Activated CD4-positive, alpha-beta memory T cell treated with anti-CD3 and anti-CD28 coated beads, Interleukin-2, amount 10 ng/mL, durations not matched to agents 7 days and 5 days (primary cell): ENCODE data around the gene CAMSAP3. TPM values are rescaled to one million over a fixed set of nuclear protein-coding genes. Genes with fewer than 3 reads are reported as not detected.
"Not testable (repeated sequence)": the region's sequence is repeated elsewhere in the genome, so short reads cannot be mapped to it uniquely, and the experiment has no call there.

Experiments
- CTCF ChIA-PET: fragments of 350-600 bp; sonication (Branson Sonifier 250); formaldehyde crosslinking; loops from one replicate; lab custom pipeline; 2021; ENCODE audit warnings: antibody characterized with exemption, inconsistent platforms; lab: Charles Lee
- POLR2A ChIA-PET: fragments of 350-600 bp; sonication (Branson Sonifier 250); formaldehyde crosslinking; loops from one replicate; lab custom pipeline; 2021; ENCODE audit warnings: antibody characterized with exemption; lab: Charles Lee
- DNase-seq: peaks from one replicate; pipeline ENCODE4 v3.0.0-alpha.2; 2020
- H3K27ac Mint-ChIP-seq: one replicate; pipeline ENCODE4 v1.8.0; 2021; ENCODE audit warnings: mild to moderate bottlenecking, mixed read lengths
- H3K27me3 Mint-ChIP-seq: one replicate; pipeline ENCODE4 v1.8.0; 2021; ENCODE audit warnings: mixed read lengths
- H3K36me3 Mint-ChIP-seq: one replicate; pipeline ENCODE4 v1.8.0; 2021; ENCODE audit warnings: low read depth, mixed read lengths
- H3K4me1 Mint-ChIP-seq: one replicate; pipeline ENCODE4 v1.8.0; 2021; ENCODE audit warnings: mixed read lengths
- H3K4me3 Mint-ChIP-seq: one replicate; pipeline ENCODE4 v1.8.0; 2021; ENCODE audit warnings: mild to moderate bottlenecking, mixed read lengths
- H3K9me3 Mint-ChIP-seq: one replicate; pipeline ENCODE4 v1.8.0; 2021; ENCODE audit warnings: mixed read lengths
- total RNA-seq, 2 experiments: library from RNA; stranded (reverse); gene quantifications; one replicate each; pipeline ENCODE4 v1.2.3, GENCODE V29; 2021

CAMSAP3 gene
- total RNA-seq, 2 experiments from 2014 or later: 0.13 to 0.33 TPM

DNA sequence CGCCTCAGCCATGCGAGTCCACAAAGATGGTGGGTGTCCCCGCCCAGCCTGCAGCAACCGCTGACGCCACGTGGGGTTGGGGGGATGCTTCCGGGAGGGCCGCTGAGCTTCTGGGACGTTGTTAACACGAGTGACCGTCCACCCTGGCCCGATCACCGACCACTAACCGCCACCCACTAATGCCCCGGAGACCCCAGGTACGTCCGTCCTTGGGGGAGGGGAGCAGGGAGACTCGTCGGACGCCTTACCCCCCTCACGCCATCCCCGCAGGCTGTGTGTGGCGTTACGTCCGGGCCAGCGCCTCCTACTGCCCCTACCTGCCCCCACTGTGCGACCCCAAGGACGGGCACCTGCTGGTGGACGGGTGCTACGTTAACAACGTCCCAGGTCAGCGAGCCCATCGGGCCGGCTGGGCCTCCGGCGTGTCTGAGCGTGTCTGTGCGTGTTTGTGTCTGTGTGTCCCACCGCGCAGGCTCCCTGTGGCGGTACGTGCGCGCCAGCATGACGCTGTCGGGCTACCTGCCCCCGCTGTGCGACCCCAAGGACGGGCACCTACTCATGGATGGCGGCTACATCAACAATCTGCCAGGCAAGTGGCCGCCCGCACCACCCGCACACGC, 38.9 kb upstream of the CAMSAP3 start:
- DNase-seq: no peak
- peaks cover 7% of the 10 kb centered on the region for H3K4me1 Mint-ChIP-seq
- ChIA-PET POLR2A (no interaction called here), CTCF (no interaction called here)
- peaks cover 63% of the 10 kb centered on the region for H3K36me3 Mint-ChIP-seq
- no peaks in the 10 kb centered on the region for H3K9me3 Mint-ChIP-seq
- H3K27ac Mint-ChIP-seq: no peak overlapping the region
- no peak overlapping the region for H3K4me3 Mint-ChIP-seq
- no peaks in the 10 kb centered on the region for H3K27me3 Mint-ChIP-seq

DNA sequence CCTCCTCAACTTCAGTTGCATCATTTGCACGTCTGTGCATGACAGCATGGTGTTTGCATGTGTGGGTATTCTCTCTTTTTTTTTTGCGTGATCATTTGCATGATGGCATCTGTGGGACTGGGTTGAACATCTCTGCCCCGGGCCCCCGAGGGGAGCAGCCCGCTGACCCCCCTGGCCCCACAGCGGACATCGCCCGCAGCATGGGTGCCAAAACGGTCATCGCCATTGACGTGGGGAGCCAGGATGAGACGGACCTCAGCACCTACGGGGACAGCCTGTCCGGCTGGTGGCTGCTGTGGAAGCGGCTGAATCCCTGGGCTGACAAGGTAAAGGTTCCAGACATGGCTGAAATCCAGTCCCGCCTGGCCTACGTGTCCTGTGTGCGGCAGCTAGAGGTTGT, 37.0 kb upstream of the CAMSAP3 start:
- no peak overlapping the region for H3K4me3 Mint-ChIP-seq
- no peaks in the 10 kb centered on the region for H3K27me3 Mint-ChIP-seq
- H3K27ac Mint-ChIP-seq: no peak overlapping the region
- H3K36me3 Mint-ChIP-seq: peaks cover 60% of the 10 kb centered on the region
- peaks cover 3% of the 10 kb centered on the region for H3K4me1 Mint-ChIP-seq
- no peak for DNase-seq
- POLR2A ChIA-PET: no interaction called here
- CTCF ChIA-PET: interaction anchor here (1.4 to 1.8 kb wide), 2 partner anchors 10 to 11 kb away, joined by 6 to 10 read pairs; no protein-coding TSS in a partner anchor
- H3K9me3 Mint-ChIP-seq: no peaks in the 10 kb centered on the region

DNA sequence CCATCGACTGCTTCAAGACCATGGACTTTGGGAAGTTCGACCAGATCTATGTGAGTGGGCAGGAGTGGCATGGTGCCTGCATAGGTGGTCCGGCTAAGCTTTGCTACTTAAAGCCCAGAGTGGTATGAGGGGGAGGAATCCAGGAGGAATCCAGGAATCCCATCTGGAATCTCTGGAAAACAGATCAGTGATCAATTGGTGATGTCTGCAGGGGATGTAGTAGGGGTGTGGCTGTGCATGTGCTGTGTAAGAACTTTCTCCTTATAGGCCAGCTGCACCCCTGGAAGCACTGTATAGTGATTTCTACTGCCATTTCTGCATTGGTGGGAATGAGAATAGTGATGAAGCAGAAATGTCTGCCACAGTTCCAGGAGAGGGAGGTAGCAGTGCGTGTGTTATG, 36.6 kb upstream of the CAMSAP3 start:
- Mint-ChIP-seq H3K27ac (no peak overlapping the region), H3K9me3 (no peaks in the 10 kb centered on the region), H3K36me3 (peaks cover 59% of the 10 kb centered on the region), H3K4me1 (peaks cover 3% of the 10 kb centered on the region), H3K27me3 (no peaks in the 10 kb centered on the region), H3K4me3 (no peak overlapping the region)
- CTCF ChIA-PET: interaction anchor here (1.8 kb wide), 1 partner anchor 10 kb away, joined by 10 read pairs; no protein-coding TSS in a partner anchor
- POLR2A ChIA-PET: interaction anchor here (1.2 kb wide), 1 partner anchor 9 kb away, joined by 3 read pairs; no protein-coding TSS in a partner anchor
- no peak for DNase-seq

DNA sequence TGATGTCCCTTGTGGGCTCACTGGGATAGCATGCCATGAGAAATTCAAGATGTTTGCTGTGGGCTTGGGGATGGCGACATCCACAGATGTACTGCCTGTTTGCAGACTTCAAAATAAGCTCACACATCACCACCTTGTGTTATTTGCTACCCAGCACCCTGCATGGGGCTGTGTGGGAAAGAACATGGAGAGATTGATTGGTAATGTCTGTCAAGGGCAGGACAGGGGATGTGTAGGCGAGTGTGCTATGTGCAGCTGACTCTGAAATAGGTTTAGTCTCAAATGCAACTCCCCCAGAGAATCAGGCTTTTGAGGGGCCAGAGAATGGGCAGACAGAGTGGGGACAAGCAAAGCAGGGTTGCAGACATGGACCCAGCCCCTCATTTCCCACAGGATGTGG, 35.4 kb upstream of the CAMSAP3 start:
- ChIA-PET CTCF (interaction anchor here (1.8 kb wide), 1 partner anchor 9 kb away, joined by 10 read pairs; no protein-coding TSS in a partner anchor), POLR2A (interaction anchor here (1.0 to 1.2 kb wide), 2 partner anchors 8 to 10 kb away, joined by 3 to 5 read pairs; no protein-coding TSS in a partner anchor)
- Mint-ChIP-seq H3K4me3 (no peak overlapping the region), H3K27ac (no peak overlapping the region), H3K4me1 (peaks cover 3% of the 10 kb centered on the region), H3K36me3 (peaks cover 53% of the 10 kb centered on the region), H3K27me3 (no peaks in the 10 kb centered on the region), H3K9me3 (no peaks in the 10 kb centered on the region)
- no peak for DNase-seq

DNA sequence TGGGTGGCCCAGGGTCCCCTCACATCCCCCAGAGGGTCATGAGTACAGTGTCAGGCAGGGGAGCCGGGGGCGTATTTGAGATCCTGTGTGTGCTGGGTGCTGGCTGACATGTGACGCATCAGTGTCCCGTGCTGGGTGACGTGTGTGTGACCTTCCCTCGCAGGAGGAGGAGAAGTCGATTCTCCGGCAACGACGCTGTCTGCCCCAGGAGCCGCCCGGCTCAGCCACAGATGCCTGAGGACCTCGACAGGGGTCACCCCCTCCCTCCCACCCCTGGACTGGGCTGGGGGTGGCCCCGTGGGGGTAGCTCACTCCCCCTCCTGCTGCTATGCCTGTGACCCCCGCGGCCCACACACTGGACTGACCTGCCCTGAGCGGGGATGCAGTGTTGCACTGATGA, 34.3 kb upstream of the CAMSAP3 start:
- POLR2A ChIA-PET: no interaction called here
- Mint-ChIP-seq H3K36me3 (peaks cover 44% of the 10 kb centered on the region), H3K4me3 (no peak overlapping the region), H3K27me3 (no peaks in the 10 kb centered on the region), H3K9me3 (no peaks in the 10 kb centered on the region), H3K4me1 (peaks cover 3% of the 10 kb centered on the region), H3K27ac (no peak overlapping the region)
- no peak for DNase-seq
- CTCF ChIA-PET: no interaction called here

DNA sequence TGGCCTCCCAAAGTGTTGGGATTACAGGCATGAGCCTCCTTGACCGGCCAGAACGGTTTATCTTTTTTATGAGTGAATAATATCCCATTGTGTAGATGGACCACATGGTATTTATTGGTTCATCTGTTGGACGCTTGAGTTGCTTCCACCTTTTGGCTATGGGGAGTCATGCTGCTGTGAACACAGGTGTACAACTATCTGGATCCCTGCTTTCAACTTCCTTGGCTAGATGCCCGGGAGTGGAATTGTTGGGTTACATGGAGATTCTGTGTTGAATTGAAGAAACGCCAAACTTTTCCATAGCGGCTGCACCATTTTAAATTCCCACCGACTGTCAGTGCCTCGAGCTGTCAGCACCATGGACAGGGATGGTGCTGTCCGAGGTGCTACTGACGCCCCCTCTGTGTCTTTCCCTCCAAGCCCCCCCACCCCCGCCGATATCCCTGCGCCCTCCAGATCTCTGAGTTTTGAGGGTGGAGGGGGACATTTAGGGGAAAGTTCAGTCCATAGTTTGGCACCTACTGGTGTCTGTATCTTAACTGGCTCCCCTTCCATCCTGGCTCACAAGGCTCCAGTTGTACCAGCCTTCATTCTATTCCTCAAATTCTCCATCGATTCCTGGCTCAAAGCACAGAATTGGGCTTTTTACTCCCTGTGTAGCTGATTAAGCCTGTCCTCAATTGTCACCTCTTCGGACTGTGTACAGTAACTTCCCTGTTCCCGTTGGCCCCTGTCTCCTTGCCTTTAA, 32.8 kb upstream of the CAMSAP3 start:
- ChIA-PET CTCF (interaction anchor here (0.6 kb wide), 1 partner anchor 40 kb away, joined by 3 read pairs; no protein-coding TSS in a partner anchor), POLR2A (no interaction called here)
- Mint-ChIP-seq H3K36me3 (peaks cover 33% of the 10 kb centered on the region), H3K4me1 (peaks cover 3% of the 10 kb centered on the region), H3K9me3 (no peaks in the 10 kb centered on the region), H3K27ac (no peak overlapping the region), H3K27me3 (no peaks in the 10 kb centered on the region), H3K4me3 (no peak overlapping the region)
- no peak for DNase-seq

DNA sequence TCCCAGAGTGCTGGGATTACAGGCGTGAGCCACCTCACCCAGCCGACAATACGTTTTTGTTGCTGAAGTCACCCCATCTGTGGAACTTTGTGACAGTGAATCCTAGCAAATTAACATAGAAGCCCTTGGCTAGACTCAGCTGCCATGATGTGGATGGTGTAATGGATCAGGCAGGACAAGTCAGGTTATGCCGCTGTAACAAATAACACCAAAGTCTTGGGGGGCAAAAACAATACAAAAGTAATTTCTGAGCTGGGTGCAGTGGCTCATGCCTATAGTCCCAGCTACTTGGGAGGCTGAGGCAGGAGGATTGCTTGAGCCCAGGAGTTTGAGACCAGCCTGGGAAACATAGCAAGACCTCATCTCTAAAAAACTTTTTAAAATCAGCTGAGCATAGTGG, 30.8 kb upstream of the CAMSAP3 start:
- no peak overlapping the region for H3K4me3 Mint-ChIP-seq
- POLR2A ChIA-PET: no interaction called here
- DNase-seq: no peak
- no peak overlapping the region for H3K27ac Mint-ChIP-seq
- H3K4me1 Mint-ChIP-seq: peaks cover 5% of the 10 kb centered on the region
- peaks cover 15% of the 10 kb centered on the region for H3K36me3 Mint-ChIP-seq
- no peaks in the 10 kb centered on the region for H3K9me3 Mint-ChIP-seq
- H3K27me3 Mint-ChIP-seq: no peaks in the 10 kb centered on the region
- CTCF ChIA-PET: interaction anchor here (0.8 kb wide), 1 partner anchor 234 kb away, joined by 3 read pairs; no protein-coding TSS in a partner anchor

DNA sequence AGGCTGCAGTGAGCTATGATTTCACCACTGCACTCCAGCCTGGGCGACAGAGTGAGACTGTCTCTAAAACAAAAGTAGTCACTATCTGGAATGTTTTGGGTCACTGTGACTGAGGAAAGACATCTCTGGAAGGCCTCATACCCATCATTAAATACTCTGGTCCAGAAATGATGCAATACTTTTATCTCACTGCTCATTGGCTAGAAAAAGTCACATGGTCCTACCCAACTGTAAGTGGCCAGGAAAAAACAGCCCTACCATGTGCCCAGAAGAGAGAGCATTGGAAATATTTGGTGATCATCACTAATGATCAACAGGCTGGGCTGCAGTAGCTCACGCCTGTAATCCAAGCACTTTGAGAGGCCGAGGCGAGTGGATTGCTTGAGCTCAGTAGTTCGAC, 30.3 kb upstream of the CAMSAP3 start:
- ChIA-PET CTCF (interaction anchor here (0.8 kb wide), 1 partner anchor 234 kb away, joined by 3 read pairs; no protein-coding TSS in a partner anchor), POLR2A (no interaction called here)
- Mint-ChIP-seq H3K9me3 (no peaks in the 10 kb centered on the region), H3K4me1 (peaks cover 3% of the 10 kb centered on the region), H3K4me3 (no peak overlapping the region), H3K36me3 (peaks cover 12% of the 10 kb centered on the region), H3K27me3 (no peaks in the 10 kb centered on the region), H3K27ac (no peak overlapping the region)
- no peak for DNase-seq

DNA sequence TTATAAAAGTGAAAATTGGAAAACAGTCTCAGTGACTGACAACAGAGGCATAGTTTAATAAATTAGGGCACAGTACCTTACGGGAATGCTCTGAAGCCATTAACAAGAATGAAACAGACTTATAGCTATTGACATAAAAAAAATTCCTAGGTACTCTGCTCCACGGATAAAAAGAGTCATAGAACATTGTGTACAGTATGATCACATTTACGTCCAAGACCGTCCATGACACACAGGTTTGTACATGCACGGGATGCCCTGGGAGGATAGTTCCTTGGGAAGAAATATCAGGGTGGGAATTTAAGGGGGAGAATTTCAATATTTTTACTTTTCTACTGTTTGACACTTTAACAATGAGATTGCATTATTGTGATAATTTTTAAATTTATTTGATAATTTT, 24.9 kb upstream of the CAMSAP3 start:
- CTCF ChIA-PET: interaction anchor here (1.0 kb wide), 1 partner anchor 110 kb away, joined by 3 read pairs; the partner anchor contains the start of gene TRAPPC5
- Mint-ChIP-seq H3K9me3 (no peaks in the 10 kb centered on the region), H3K27ac (no peak overlapping the region), H3K36me3 (no peaks in the 10 kb centered on the region), H3K4me3 (no peak overlapping the region), H3K4me1 (peaks cover 2% of the 10 kb centered on the region), H3K27me3 (peaks cover 3% of the 10 kb centered on the region)
- no peak for DNase-seq
- POLR2A ChIA-PET: no interaction called here

DNA sequence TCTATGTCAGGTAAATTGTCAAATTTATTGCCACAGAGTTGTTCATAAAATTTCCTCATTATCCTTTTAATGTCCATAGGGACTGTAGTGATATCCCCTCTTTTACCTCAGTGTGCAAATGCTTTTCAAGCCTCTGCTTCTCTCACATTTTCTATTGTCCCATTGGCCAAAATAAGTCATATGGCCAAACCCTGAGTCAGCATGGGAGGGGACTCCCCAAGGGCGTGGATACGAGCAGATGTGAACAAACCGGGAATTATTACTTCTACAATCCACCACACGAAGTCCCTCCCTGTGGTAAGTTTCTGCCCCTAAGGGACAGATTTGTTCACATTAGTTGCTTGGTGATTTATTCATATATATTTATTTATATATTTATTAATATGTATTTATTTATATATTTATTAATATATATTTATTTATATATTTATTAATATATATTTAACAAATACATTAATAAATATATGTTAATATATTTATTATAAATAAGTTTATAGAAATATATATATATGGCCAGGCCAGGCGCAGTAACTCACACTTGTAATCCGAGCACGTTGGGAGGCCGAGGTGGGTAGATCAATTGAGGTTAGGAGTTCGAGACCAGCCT, 20.1 kb upstream of the CAMSAP3 start:
- H3K9me3 Mint-ChIP-seq: no peaks in the 10 kb centered on the region
- H3K27ac Mint-ChIP-seq: no peak overlapping the region
- ChIA-PET CTCF (no interaction called here), POLR2A (no interaction called here)
- H3K4me3 Mint-ChIP-seq: no peak overlapping the region
- no peaks in the 10 kb centered on the region for H3K4me1 Mint-ChIP-seq
- H3K36me3 Mint-ChIP-seq: no peaks in the 10 kb centered on the region
- DNase-seq: no peak
- peaks cover 7% of the 10 kb centered on the region for H3K27me3 Mint-ChIP-seq

DNA sequence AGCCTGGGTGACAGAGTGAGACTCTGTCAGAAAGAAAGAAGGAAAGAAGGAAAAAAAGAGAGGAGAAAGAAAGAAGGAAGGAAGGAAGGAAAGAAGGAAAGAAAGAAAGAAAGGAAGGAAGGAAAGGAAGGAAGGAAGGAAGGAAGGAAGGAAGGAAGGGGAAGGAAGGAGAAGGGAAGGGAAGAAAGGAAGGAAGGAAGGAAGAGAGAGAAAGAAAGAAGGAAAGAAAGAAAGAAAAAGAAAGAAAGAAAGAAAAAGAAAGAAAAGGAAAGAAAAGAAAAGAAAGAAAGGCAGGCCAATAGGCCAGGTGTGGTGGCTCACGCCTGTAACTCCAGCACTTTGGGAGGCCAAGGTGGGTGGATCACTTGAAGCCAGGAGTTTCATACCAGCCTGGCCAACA, 18.2 kb upstream of the CAMSAP3 start:
- H3K4me1 Mint-ChIP-seq, H3K27me3 Mint-ChIP-seq, CTCF ChIA-PET, H3K27ac Mint-ChIP-seq, POLR2A ChIA-PET, H3K9me3 Mint-ChIP-seq, H3K36me3 Mint-ChIP-seq, DNase-seq, H3K4me3 Mint-ChIP-seq: not testable (repeated sequence)

DNA sequence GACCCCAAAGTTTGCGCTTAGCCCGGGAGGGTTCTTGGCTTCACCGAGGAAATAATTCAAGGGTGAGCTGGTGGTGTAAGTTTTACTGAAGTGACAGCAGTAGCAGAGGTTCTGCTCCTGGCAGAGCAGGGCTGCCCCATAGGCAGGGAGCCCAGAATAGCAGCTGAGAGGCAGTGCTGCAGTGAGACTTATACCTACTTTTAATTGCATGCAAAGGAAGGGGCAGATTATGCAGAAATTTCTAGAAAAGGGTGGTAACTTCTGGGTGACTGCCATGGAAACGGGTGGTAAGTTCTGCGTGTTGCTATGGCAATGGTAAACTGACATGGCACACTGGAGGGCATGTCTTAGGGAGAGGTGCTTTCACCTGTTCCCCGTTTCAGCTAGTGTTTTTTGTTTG, 17.5 kb upstream of the CAMSAP3 start:
- no peaks in the 10 kb centered on the region for H3K36me3 Mint-ChIP-seq
- no peak for DNase-seq
- H3K27me3 Mint-ChIP-seq: peaks cover 10% of the 10 kb centered on the region
- H3K9me3 Mint-ChIP-seq: no peaks in the 10 kb centered on the region
- no peaks in the 10 kb centered on the region for H3K4me1 Mint-ChIP-seq
- no peak overlapping the region for H3K27ac Mint-ChIP-seq
- ChIA-PET POLR2A (no interaction called here), CTCF (no interaction called here)
- H3K4me3 Mint-ChIP-seq: no peak overlapping the region

DNA sequence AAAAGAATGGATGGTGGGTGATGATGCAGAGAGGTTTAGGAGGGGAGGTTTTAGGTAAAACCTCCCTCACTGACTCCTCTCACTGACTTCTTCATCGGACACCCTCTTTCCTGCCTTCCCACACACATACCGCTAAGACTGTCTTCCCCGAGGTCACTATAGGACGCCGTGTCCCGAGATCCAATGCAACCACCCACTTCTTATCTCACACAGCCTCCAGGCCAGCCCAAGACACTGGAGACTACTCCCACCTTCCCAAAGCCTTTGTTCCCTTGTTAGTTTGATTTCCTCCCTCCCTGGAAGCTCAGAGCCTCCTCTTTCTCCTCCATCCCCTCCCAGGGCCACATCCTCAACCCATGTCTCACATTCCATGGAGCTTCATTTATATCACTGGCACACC, 16.5 kb upstream of the CAMSAP3 start:
- Mint-ChIP-seq H3K4me1 (no peaks in the 10 kb centered on the region), H3K27ac (no peak overlapping the region), H3K9me3 (no peaks in the 10 kb centered on the region), H3K4me3 (no peak overlapping the region), H3K36me3 (no peaks in the 10 kb centered on the region), H3K27me3 (peaks cover 10% of the 10 kb centered on the region)
- no peak for DNase-seq
- CTCF ChIA-PET: no interaction called here
- POLR2A ChIA-PET: no interaction called here
